Mucosa of descending colon (tissue), 3 donors: ENCODE measurements around the gene MAGEA1. TPM values are rescaled to one million over a fixed set of nuclear protein-coding genes. Genes with fewer than 3 reads are reported as not detected.
"Not testable (repeated sequence)": the region's sequence is repeated elsewhere in the genome, so short reads cannot be mapped to it uniquely, and the experiment has no call there.

Source experiments
- ATAC-seq: fragments of 200-7000 bp; cut with Tn5 transposase; one replicate; pipeline ENCODE4 v1.9.1; 2020; ENCODE audit warnings: mild to moderate bottlenecking, moderate library complexity
- DNase-seq, 3 donors: peaks; one replicate each; pipeline ENCODE4 v3.0.0-alpha.2; 2020
- H3K36me3 ChIP-seq: fragments of 200-600 bp; one replicate; pipeline ENCODE4 v1.8.0; 2021; ENCODE audit warnings: low read depth, mild to moderate bottlenecking
- H3K4me1 ChIP-seq: fragments of 200-600 bp; one replicate; pipeline ENCODE4 v1.8.0; 2021; ENCODE audit warnings: low read depth, mild to moderate bottlenecking
- H3K4me3 ChIP-seq: fragments of 200-600 bp; one replicate; pipeline ENCODE4 v1.8.0; 2021; ENCODE audit warnings: mild to moderate bottlenecking
- H3K9me3 ChIP-seq: fragments of 200-600 bp; one replicate; pipeline ENCODE4 v1.8.0; 2021; ENCODE audit warnings: mild to moderate bottlenecking
- intact Hi-C, 2 donors: fragments of 100-400 bp; cut with DNase I in 1 of 2; cut with micrococcal nuclease in 1 of 2; formaldehyde crosslinking; loops; one replicate each; pipeline versions ENCODE4 v1.11.0 to v1.11.1; 2022; cut with DNase I, micrococcal nuclease
- long read RNA-seq, 2 donors: library from polyadenylated mRNA; unstranded; transcript quantifications; one replicate each; pipeline ENCODE4 v2.0.0, GENCODE V29; 2019 to 2021
- total RNA-seq, 3 donors: library from RNA; stranded (reverse); fragmentation: NEBNext Ultra II Directional in 2 of 3; extraction: Animal tissue kit (Norgen Biotek cat#: 25700) in 2 of 3; gene quantifications; one replicate each; pipeline versions ENCODE4 v1.2.1 to v1.2.4, GENCODE V29; 2021 to 2023
- TF ChIP-seq, protein P1 (sequence below): fragments of 200-600 bp; IDR thresholded peaks from one replicate; pipeline ENCODE4 v1.8.0; 2022; ENCODE audit warnings: antibody characterized with exemption, mild to moderate bottlenecking
- donor health status: DM: no; HTN: no; CAD: no; lungs with moderate emphysema.
- donor health status: DM: no; HTN: no; CAD: no.
- donor health status: DM: no; HTN: yes; CAD: no.

MAGEA1 gene, protein sequence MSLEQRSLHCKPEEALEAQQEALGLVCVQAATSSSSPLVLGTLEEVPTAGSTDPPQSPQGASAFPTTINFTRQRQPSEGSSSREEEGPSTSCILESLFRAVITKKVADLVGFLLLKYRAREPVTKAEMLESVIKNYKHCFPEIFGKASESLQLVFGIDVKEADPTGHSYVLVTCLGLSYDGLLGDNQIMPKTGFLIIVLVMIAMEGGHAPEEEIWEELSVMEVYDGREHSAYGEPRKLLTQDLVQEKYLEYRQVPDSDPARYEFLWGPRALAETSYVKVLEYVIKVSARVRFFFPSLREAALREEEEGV
- total RNA-seq, result not detected
- long read RNA-seq, donor 1, result 0 reads
- long read RNA-seq, donor 2, result 0 reads

DNA sequence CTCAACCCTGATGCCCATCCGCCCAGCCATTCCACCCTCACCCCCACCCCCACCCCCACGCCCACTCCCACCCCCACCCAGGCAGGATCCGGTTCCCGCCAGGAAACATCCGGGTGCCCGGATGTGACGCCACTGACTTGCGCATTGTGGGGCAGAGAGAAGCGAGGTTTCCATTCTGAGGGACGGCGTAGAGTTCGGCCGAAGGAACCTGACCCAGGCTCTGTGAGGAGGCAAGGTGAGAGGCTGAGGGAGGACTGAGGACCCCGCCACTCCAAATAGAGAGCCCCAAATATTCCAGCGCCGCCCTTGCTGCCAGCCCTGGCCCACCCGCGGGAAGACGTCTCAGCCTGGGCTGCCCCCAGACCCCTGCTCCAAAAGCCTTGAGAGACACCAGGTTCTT, at the start of gene MAGEA1:
Gene MAGEA1, plus strand, starts transcription at position 154 of the 400 bp plus-strand sequence. CDS start 3,106 bp downstream, outside the sequence.
- intact Hi-C loops, result no loop called here
- TF ChIP-seq, protein P1, sequence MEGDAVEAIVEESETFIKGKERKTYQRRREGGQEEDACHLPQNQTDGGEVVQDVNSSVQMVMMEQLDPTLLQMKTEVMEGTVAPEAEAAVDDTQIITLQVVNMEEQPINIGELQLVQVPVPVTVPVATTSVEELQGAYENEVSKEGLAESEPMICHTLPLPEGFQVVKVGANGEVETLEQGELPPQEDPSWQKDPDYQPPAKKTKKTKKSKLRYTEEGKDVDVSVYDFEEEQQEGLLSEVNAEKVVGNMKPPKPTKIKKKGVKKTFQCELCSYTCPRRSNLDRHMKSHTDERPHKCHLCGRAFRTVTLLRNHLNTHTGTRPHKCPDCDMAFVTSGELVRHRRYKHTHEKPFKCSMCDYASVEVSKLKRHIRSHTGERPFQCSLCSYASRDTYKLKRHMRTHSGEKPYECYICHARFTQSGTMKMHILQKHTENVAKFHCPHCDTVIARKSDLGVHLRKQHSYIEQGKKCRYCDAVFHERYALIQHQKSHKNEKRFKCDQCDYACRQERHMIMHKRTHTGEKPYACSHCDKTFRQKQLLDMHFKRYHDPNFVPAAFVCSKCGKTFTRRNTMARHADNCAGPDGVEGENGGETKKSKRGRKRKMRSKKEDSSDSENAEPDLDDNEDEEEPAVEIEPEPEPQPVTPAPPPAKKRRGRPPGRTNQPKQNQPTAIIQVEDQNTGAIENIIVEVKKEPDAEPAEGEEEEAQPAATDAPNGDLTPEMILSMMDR, result no peak
- Histone ChIP-seq H3K4me1 (no peaks in the 10 kb centered on the region), H3K36me3 (no peaks in the 10 kb centered on the region), H3K9me3 (no peaks in the 10 kb centered on the region), H3K4me3 (no peak within 1 kb of the TSS)
- DNase-seq, result no peak
- ATAC-seq, result no peak

DNA sequence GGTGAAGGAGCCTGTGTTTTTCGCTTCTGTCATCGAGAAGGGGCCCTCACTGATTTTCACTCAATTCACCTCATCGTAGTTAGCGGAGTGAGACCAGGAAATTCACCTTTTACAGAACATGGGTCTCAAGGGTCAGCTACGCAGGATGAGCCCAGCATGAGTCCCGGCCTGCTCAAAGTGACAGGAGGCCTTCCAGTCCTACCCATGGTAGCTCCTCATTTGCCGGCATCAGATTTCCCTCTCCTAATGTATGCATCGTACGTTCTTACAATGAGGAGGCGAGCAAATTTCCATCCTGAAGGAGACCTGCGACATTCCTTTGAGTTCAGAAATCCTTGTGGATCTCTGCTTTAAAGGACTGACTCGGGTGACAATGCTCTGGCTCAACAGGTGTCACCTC, 46.2 kb upstream of the MAGEA1 start:
- ATAC-seq, H3K4me3 ChIP-seq, H3K36me3 ChIP-seq, intact Hi-C loops, DNase-seq, H3K4me1 ChIP-seq, H3K9me3 ChIP-seq: not testable (repeated sequence)

DNA sequence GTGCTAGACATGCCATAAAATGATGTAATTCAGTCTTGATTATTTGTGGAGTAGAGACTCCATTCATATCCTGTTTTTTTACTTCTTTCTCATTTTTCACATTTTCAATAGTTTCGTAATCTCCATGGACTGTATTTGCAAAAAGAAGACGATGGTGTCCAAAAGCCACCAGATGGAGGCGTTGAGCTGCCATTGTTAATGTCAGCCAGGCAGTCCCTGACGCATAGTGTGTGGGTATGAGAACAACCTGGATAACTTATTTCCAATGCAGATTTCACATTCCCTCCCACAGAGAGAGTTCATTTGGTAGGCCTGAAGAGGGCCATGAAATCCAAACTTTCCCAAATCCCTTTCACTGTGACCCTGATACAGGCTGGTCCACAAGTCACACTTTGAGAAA, 40.0 kb upstream of the MAGEA1 start:
- H3K4me3 ChIP-seq, H3K4me1 ChIP-seq, DNase-seq, H3K9me3 ChIP-seq, ATAC-seq, intact Hi-C loops, H3K36me3 ChIP-seq: not testable (repeated sequence)

DNA sequence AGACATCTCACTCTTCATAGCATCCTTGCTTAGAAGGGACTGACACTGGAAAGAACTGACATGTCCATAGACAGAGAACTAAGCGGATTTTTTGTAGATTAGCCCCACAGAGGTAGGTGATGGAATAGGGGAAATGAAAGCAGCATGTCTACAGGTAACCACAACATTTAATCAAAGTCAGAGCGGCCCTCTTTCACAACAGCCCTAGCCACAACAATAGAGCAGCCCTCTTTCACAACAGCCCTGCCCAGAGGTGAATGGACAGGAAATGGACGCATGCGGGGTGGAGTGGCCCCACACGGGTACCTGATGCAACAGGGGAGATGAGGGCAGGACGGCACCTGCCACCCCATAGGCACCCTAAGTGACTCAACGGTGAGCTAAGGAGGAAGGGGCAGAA, 32.8 kb upstream of the MAGEA1 start:
- H3K4me1 ChIP-seq, H3K36me3 ChIP-seq, intact Hi-C loops, ATAC-seq, DNase-seq, H3K9me3 ChIP-seq, H3K4me3 ChIP-seq: not testable (repeated sequence)

DNA sequence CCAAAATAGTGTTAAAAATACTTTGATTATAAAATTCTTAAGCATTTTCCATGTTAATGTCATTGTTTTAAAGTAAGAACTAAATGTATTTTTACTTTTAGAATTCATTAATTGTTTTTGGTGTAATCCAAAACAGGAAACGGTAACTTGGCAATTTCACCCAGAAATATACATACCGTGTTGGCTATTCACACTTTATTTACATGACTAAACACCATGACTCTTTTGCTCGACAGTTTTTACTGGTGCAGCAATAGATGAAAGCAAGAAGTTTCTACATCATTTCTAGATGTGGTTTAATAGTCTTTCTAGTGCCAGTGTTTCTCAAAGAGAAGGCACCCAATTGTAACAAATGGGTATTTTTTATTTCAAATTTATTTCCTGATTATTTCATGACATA, 25.6 kb upstream of the MAGEA1 start:
- Histone ChIP-seq H3K4me1 (no peaks in the 10 kb centered on the region), H3K36me3 (no peaks in the 10 kb centered on the region), H3K9me3 (no peaks in the 10 kb centered on the region), H3K4me3 (no peak overlapping the region)
- DNase-seq (no peak), ATAC-seq (no peak)
- TF ChIP-seq, protein P1, result no peak
- intact Hi-C loops, result no loop called here

DNA sequence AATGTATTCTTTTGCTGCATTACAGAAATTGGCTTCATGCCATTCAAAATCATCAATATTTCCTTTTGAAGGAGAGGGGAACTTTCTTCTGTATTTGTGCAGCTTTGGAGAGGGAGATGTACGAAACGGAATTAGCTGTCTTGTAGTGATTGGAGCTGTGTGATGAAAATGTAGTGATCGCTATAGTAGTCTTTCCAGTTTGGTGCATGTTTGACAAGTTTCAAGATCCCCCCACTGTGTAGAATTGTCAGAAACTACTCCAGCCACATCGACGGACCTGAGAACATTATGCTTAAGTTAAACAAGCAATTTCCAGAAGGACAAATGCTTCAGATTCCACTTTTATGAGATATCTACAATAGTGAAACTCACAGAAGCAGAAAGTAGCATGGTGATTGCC, 21.6 kb upstream of the MAGEA1 start:
- no peak overlapping the region for H3K4me3 ChIP-seq
- intact Hi-C loops, result no loop called here
- no peaks in the 10 kb centered on the region for H3K9me3 ChIP-seq
- DNase-seq (no peak), ATAC-seq (no peak)
- no peaks in the 10 kb centered on the region for H3K4me1 ChIP-seq
- no peaks in the 10 kb centered on the region for H3K36me3 ChIP-seq
- TF ChIP-seq, protein P1, result no peak

DNA sequence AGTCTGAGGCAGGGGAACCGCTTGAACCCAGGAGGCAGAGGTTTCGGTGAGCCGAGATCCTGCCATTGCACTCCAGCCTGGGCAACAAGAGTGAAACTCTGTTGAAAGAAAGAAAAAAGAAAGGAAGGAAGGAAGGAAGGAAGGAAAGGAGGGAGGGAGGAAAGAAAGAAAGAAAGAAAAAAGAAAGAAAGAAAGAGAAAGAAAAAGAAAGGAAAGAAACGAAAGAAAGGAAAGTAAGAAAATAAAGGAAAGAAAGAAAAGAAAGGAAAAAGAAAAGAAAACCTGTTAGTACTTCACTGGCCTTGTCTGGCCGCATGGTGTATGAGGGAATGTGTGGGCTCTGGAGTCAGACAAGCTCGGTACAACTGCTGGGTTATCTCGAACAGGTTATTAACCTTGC, 20.8 kb upstream of the MAGEA1 start:
- intact Hi-C loops, result no loop called here
- H3K36me3 ChIP-seq, result no peaks in the 10 kb centered on the region
- H3K4me1 ChIP-seq, result no peaks in the 10 kb centered on the region
- no peaks in the 10 kb centered on the region for H3K9me3 ChIP-seq
- DNase-seq, result no peak
- ATAC-seq, result no peak
- TF ChIP-seq, protein P1, result no peak
- H3K4me3 ChIP-seq, result no peak overlapping the region
